H1 (cell line): ENCODE results near the gene NECTIN2.
"Not testable (repeated sequence)": the region's sequence is repeated elsewhere in the genome, so short reads cannot be mapped to it uniquely, and the experiment has no call there.

Experiments
- BCL11A ChIP-seq, 2 experiments: IDR thresholded peaks; one replicate each; pipeline ENCODE4 v1.6.1; 2011; ENCODE audit warnings: low read depth in 2 of 2, low read length in 2 of 2, mild to moderate bottlenecking in 2 of 2
- CHD2 ChIP-seq: IDR thresholded peaks from 2 replicates; pipeline ENCODE4 v1.6.1; 2012; ENCODE audit warnings: low read length, improper control_type of control experiment
- EGR1 ChIP-seq: IDR thresholded peaks from 2 replicates; pipeline ENCODE4 v1.6.1; 2011; ENCODE audit warnings: low read depth, low read length, borderline replicate concordance
- EZH2 ChIP-seq: fragments of 200-600 bp; sonication (generic); IDR thresholded peaks from 2 replicates; pipeline ENCODE4 v1.7.1; 2012; ENCODE audit warnings: low read depth, mild to moderate bottlenecking, moderate library complexity, low read length, inconsistent platforms; ENCODE audit not compliant: severe bottlenecking
- NANOG ChIP-seq: IDR thresholded peaks from 2 replicates; pipeline ENCODE4 v1.6.1; 2011; ENCODE audit warnings: low read length, low read depth, mild to moderate bottlenecking, inconsistent platforms; ENCODE audit not compliant: insufficient read depth, poor library complexity, severe bottlenecking
- NRF1 ChIP-seq: IDR thresholded peaks from 2 replicates; pipeline ENCODE4 v1.6.1; 2011; ENCODE audit warnings: mild to moderate bottlenecking, low read depth, low read length, improper control_type of control experiment
- POLR2A ChIP-seq, 2 experiments: IDR thresholded peaks; 1 replicate in 1 of 2; 2 replicates in 1 of 2; pipeline ENCODE4 v1.6.1; 2011; ENCODE audit warnings: low read depth in 2 of 2, low read length in 2 of 2, mild to moderate bottlenecking in 2 of 2; ENCODE audit errors: control extremely low read depth in 1 of 2
- POLR2AphosphoS5 ChIP-seq: IDR thresholded peaks from 2 replicates; pipeline ENCODE4 v1.6.1; 2011; ENCODE audit warnings: low read depth, low read length
- POU5F1 ChIP-seq: IDR thresholded peaks from 2 replicates; pipeline ENCODE4 v1.6.1; 2011; ENCODE audit warnings: low read depth, mild to moderate bottlenecking, low read length, moderate library complexity
- RFX5 ChIP-seq: IDR thresholded peaks from 2 replicates; pipeline ENCODE4 v1.6.1; 2011; ENCODE audit warnings: low read depth, low read length, improper control_type of control experiment, borderline replicate concordance
- SRF ChIP-seq: IDR thresholded peaks from 2 replicates; pipeline ENCODE4 v1.6.1; 2011; ENCODE audit warnings: mild to moderate bottlenecking, low read depth, low read length, moderate library complexity
- TF ChIP-seq, protein P1 (sequence below), 3 experiments: IDR thresholded peaks; 1 replicate in 2 of 3; 2 replicates in 1 of 3; pipeline versions ENCODE4 v1.5.1 to v1.6.1; 2011; ENCODE audit warnings: low read length in 3 of 3, mild to moderate bottlenecking in 3 of 3, inconsistent platforms in 2 of 3, low read depth in 1 of 3, moderate library complexity in 1 of 3; ENCODE audit not compliant: insufficient read depth in 1 of 3; ENCODE audit errors: control extremely low read depth in 1 of 3

DNA sequence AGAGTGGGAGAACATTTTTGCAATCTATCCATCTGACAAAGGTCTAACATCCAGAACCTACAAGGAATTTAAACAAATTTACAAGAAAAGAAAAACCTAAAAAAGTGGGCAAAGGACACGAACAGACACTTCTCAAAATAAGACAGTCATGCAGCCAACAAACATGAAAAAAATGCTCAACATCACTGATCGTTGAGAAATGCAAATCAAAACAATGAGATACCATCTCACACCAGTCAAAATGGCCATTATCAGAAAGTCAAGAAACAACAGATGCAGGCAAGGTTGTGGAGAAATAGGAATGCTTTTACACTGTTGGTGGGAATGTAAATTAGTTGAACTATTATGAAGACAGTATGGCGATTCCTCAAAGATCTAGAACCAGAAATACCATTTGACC, 15.5 kb downstream of the NECTIN2 start:
- not testable (repeated sequence) for TF ChIP-seq POLR2A (IDR thresholded peaks at IDR 0.05; ENCODE audit: control extremely low read depth in 1 of 2, low read depth in 2 of 2, low read length in 2 of 2); EZH2; POLR2AphosphoS5; EGR1; POU5F1; CHD2; BCL11A (IDR thresholded peaks at IDR 0.05; ENCODE audit: low read depth in 2 of 2, low read length in 2 of 2); NANOG; NRF1; RFX5; SRF
- TF ChIP-seq, protein P1, sequence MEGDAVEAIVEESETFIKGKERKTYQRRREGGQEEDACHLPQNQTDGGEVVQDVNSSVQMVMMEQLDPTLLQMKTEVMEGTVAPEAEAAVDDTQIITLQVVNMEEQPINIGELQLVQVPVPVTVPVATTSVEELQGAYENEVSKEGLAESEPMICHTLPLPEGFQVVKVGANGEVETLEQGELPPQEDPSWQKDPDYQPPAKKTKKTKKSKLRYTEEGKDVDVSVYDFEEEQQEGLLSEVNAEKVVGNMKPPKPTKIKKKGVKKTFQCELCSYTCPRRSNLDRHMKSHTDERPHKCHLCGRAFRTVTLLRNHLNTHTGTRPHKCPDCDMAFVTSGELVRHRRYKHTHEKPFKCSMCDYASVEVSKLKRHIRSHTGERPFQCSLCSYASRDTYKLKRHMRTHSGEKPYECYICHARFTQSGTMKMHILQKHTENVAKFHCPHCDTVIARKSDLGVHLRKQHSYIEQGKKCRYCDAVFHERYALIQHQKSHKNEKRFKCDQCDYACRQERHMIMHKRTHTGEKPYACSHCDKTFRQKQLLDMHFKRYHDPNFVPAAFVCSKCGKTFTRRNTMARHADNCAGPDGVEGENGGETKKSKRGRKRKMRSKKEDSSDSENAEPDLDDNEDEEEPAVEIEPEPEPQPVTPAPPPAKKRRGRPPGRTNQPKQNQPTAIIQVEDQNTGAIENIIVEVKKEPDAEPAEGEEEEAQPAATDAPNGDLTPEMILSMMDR (IDR thresholded peaks at IDR 0.05; ENCODE audit: control extremely low read depth in 1 of 3, insufficient read depth in 1 of 3, low read depth in 1 of 3, low read length in 3 of 3), result not testable (repeated sequence)
